GM21619 (cell line): Measurements from ENCODE around the gene UBE2E2.

Experiments
- ATAC-seq: cut with Tn5 transposase; IDR thresholded peaks from one replicate; pipeline ENCODE4 v1.9.1; 2021; ENCODE audit not compliant: unreplicated experiment

The UBE2E2 gene

GRCh38 chr3:23501201-23501802, 298.2 kb downstream of the UBE2E2 start:
- ATAC-seq: no peak

- no peak for ATAC-seq
Measured at GRCh38 chr3:23508464-23508863, 305.3 kb downstream of the UBE2E2 start.

GRCh38 chr3:23518441-23518840, 315.3 kb downstream of the UBE2E2 start:
- ATAC-seq: no peak

GRCh38 chr3:23519314-23520208, 316.4 kb downstream of the UBE2E2 start:
- peak; percentile 84 for ATAC-seq

GRCh38 chr3:23527326-23527725, 324.2 kb downstream of the UBE2E2 start:
- no peak for ATAC-seq

- no peak for ATAC-seq
Measured at GRCh38 chr3:23533596-23533995, 330.5 kb downstream of the UBE2E2 start.

- no peak for ATAC-seq
Measured at GRCh38 chr3:23533996-23534395, 330.9 kb downstream of the UBE2E2 start.

- ATAC-seq: no peak
Measured at GRCh38 chr3:23537101-23537551, 334.0 kb downstream of the UBE2E2 start.

- ATAC-seq: no peak
Measured at GRCh38 chr3:23539185-23539584, 336.1 kb downstream of the UBE2E2 start.

GRCh38 chr3:23540600-23540999, 337.5 kb downstream of the UBE2E2 start:
- ATAC-seq: no peak

- ATAC-seq: no peak
Measured at GRCh38 chr3:23542079-23542478, 339.0 kb downstream of the UBE2E2 start.

GRCh38 chr3:23546181-23546580, 343.1 kb downstream of the UBE2E2 start:
- ATAC-seq: no peak

- ATAC-seq: no peak
Measured at GRCh38 chr3:23547905-23548650, 345.0 kb downstream of the UBE2E2 start.

GRCh38 chr3:23548706-23549105, 345.6 kb downstream of the UBE2E2 start:
- ATAC-seq: no peak

GRCh38 chr3:23549148-23549910, 346.2 kb downstream of the UBE2E2 start:
- ATAC-seq: no peak

- ATAC-seq: peak; percentile 81
Measured at GRCh38 chr3:23550402-23550801, 347.3 kb downstream of the UBE2E2 start.

- no peak for ATAC-seq
Measured at GRCh38 chr3:23552506-23552905, 349.4 kb downstream of the UBE2E2 start.

- ATAC-seq: peak; percentile 40
Measured at GRCh38 chr3:23553353-23553752, 350.2 kb downstream of the UBE2E2 start.

- ATAC-seq: no peak
Measured at GRCh38 chr3:23565041-23565775, 362.1 kb downstream of the UBE2E2 start.

GRCh38 chr3:23566499-23566898, 363.4 kb downstream of the UBE2E2 start:
- ATAC-seq: no peak
